Measurements from ENCODE around the gene TRPM2. TPM values are rescaled to one million over a fixed set of nuclear protein-coding genes. Genes with fewer than 3 reads are reported as not detected.
"Not testable (repeated sequence)": the region's sequence is repeated elsewhere in the genome, so short reads cannot be mapped to it uniquely, and the experiment has no call there.

Gene TRPM2
- total RNA-seq, 4 donors from 2014 or later: 0.15 to 0.52 (median 0.44) TPM

DNA sequence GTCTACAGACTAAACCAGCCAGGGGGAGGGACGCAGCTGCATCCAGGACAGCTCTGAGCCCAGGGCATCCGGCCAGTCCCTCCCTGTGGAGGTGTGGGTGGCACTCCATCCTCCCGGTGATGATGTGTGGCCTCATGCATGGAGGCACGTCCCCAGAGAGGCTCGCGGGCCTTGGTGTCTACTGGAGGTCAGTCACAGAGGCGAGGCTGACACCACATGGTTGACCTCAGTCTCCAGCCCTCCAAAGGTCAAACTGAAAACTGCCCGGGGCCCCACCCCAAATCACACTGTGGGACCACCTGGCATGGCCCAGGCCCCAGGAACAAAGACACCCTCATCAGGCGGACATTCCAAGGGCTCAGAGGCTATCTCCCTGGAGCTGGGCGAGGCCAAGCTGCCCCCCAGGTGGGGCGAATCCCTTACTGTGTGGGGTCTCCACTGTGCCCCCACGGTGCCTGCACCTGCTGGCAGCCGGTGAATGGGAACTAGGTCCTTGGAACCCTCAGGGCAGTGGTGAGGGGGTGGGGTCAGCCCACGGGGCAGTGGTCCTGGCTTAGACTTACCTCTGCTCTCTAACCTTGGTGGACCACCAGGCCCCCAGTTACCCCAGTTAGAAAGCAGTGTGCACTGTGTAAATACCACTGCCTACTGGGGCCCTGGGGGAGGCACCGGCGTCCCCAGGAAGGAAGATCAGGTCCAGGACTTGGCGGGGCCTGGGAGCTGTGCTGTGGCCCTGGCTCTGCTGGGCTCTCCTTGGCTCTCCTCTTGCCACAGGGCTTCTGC lies 49.1 kb downstream of the TRPM2 start:
- no peaks in the 10 kb centered on the region for H3K27me3 ChIP-seq
- peak in 1 of 2 donors; percentile 2 for DNase-seq
- H3K9me3 ChIP-seq: no peaks in the 10 kb centered on the region
- in situ Hi-C loops (cut with MboI; ENCODE audit: low sequenced_read_pairs in 4 of 4): no loop called here
- intact Hi-C loops (cut with DNase I; ENCODE audit: low total_unique reads): no loop called here
- ATAC-seq: no peak
- H3K4me1 ChIP-seq: no peaks in the 10 kb centered on the region
- H3K36me3 ChIP-seq: no peaks in the 10 kb centered on the region
- H3K4me3 ChIP-seq: no peak overlapping the region
- H3K27ac ChIP-seq: no peak overlapping the region
- no peak for TF ChIP-seq POLR2A (IDR thresholded peaks at IDR 0.05)
- TF ChIP-seq, protein P1, sequence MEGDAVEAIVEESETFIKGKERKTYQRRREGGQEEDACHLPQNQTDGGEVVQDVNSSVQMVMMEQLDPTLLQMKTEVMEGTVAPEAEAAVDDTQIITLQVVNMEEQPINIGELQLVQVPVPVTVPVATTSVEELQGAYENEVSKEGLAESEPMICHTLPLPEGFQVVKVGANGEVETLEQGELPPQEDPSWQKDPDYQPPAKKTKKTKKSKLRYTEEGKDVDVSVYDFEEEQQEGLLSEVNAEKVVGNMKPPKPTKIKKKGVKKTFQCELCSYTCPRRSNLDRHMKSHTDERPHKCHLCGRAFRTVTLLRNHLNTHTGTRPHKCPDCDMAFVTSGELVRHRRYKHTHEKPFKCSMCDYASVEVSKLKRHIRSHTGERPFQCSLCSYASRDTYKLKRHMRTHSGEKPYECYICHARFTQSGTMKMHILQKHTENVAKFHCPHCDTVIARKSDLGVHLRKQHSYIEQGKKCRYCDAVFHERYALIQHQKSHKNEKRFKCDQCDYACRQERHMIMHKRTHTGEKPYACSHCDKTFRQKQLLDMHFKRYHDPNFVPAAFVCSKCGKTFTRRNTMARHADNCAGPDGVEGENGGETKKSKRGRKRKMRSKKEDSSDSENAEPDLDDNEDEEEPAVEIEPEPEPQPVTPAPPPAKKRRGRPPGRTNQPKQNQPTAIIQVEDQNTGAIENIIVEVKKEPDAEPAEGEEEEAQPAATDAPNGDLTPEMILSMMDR (IDR thresholded peaks at IDR 0.05 in 4 of 5, conservative IDR thresholded peaks at IDR 0.05 in 1 of 5): no peak

DNA sequence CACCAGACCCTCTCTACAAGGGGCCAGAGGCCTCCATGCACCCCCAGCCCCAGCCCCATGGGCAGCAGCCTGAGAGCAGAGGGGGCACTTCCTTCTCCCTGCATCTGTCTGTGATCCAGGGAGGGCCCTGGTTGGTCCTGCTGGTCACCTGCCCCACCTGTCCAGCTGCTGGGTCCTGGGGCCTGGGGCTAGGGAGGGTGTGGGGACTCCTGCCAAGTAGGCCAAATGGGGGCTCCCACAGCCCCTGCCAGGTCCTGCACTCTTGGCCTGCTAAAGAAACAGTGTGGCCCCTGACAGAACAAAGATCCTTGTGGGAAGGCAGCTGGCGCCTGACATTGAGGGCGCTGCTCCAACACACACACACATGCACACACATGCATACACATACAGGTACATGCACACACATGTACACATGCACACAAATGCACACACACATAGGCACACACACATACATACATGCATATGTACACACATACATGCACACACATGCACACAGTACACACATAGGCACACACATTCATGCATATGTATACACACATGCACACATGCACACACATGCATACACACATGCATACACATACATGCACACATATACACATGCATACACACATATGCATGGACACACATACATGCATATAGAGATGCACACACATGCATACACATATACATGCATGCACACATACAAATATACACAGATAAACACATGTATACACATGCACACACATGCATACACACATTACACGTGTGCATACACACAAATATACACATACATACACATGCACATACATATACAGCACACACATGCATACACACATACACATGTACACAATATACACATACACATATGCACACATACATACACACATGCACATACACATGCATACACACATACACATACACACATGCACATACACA lies 49.9 kb downstream of the TRPM2 start:
- ATAC-seq (no peak), DNase-seq (peak in 1 of 2 donors; percentile 1)
- no peak for TF ChIP-seq POLR2A (IDR thresholded peaks at IDR 0.05)
- TF ChIP-seq, protein P1 (IDR thresholded peaks at IDR 0.05 in 4 of 5, conservative IDR thresholded peaks at IDR 0.05 in 1 of 5): no peak
- H3K27me3 ChIP-seq: no peaks in the 10 kb centered on the region
- no peaks in the 10 kb centered on the region for H3K4me1 ChIP-seq
- intact Hi-C loops (cut with DNase I; ENCODE audit: low total_unique reads): no loop called here
- H3K4me3 ChIP-seq: no peak overlapping the region
- H3K27ac ChIP-seq: no peak overlapping the region
- no peaks in the 10 kb centered on the region for H3K36me3 ChIP-seq
- in situ Hi-C loops (cut with MboI; ENCODE audit: low sequenced_read_pairs in 4 of 4): no loop called here
- H3K9me3 ChIP-seq: no peaks in the 10 kb centered on the region

DNA sequence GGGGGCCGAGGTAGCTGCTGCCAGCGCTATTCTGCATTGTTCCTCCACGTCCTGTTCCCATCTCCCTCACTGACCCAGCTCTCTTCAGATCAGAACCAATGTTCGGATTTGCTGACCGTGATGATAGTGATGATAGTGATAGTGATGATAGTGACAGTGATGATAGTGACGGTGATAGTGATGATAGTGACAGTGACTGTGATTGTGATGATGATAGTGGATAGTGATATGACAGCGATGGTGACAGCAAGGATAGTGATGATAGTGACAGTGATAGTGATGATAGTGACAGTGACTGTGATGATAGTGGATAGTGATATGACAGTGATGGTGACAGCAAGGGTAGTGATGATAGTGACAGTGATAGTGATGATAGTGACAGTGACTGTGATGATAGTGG lies 51.1 kb downstream of the TRPM2 start:
- in situ Hi-C loops (cut with MboI; ENCODE audit: low sequenced_read_pairs in 4 of 4); H3K4me1 ChIP-seq; H3K27ac ChIP-seq; H3K9me3 ChIP-seq; H3K27me3 ChIP-seq; H3K36me3 ChIP-seq; intact Hi-C loops (cut with DNase I; ENCODE audit: low total_unique reads); H3K4me3 ChIP-seq; ATAC-seq; DNase-seq: not testable (repeated sequence)

DNA sequence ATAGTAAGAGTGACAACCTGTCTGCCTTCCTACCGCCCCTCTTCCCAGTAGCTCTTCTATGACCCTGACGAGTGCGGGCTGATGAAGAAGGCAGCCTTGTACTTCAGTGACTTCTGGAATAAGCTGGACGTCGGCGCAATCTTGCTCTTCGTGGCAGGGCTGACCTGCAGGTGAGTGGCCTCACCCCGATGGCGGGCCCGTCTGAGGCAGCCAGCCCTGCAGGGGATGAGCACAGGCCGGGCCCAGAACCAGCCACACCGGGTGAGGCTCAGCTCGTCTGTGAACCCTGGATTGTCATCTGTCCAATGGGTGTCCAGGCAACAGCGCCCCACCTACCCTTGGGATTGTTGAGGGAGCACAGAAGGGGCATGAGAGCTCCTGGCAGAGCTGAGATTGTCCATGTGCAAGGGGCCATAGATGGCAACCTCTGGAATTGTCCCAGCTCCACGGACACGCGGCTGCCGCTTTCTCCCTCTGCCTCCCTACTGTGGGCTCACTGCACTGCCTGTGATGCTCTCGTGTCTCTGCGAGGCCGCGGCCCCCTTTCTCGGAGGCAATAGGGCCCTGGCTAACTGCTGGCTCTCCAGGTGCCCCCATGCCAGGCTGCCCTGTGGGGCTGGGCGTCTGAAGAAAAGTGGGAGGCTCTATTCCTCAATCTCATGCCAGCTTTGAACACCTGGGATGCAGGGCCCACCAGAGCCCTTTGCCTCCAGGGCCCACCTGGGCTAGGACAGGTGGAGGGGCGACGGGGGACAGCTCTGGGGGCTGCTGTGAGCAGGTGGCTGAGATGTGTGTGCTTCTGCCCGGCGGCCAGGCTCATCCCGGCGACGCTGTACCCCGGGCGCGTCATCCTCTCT lies 51.9 kb downstream of the TRPM2 start:
- intact Hi-C loops (cut with DNase I; ENCODE audit: low total_unique reads): no loop called here
- H3K27me3 ChIP-seq: no peaks in the 10 kb centered on the region
- no peaks in the 10 kb centered on the region for H3K36me3 ChIP-seq
- no peaks in the 10 kb centered on the region for H3K9me3 ChIP-seq
- ATAC-seq (no peak), DNase-seq (peak in 1 of 2 donors; percentile 6)
- in situ Hi-C loops (cut with MboI; ENCODE audit: low sequenced_read_pairs in 4 of 4): no loop called here
- no peak overlapping the region for H3K4me3 ChIP-seq
- H3K27ac ChIP-seq: no peak overlapping the region
- no peak for TF ChIP-seq POLR2A (IDR thresholded peaks at IDR 0.05)
- TF ChIP-seq, protein P1 (IDR thresholded peaks at IDR 0.05 in 4 of 5, conservative IDR thresholded peaks at IDR 0.05 in 1 of 5): no peak
- no peaks in the 10 kb centered on the region for H3K4me1 ChIP-seq
